COLO829 (cell line): ENCODE results near the gene TTLL7.
A peak's percentile ranks its signal among the peaks of the same experiment; 100 is the strongest.
"Not testable (repeated sequence)": the region's sequence is repeated elsewhere in the genome, so short reads cannot be mapped to it uniquely, and the experiment has no call there.

Experiments used
- DNase-seq: peaks from one replicate; pipeline ENCODE4 v3.0.0; 2012; ENCODE audit warnings: low spot score

The TTLL7 gene

DNA sequence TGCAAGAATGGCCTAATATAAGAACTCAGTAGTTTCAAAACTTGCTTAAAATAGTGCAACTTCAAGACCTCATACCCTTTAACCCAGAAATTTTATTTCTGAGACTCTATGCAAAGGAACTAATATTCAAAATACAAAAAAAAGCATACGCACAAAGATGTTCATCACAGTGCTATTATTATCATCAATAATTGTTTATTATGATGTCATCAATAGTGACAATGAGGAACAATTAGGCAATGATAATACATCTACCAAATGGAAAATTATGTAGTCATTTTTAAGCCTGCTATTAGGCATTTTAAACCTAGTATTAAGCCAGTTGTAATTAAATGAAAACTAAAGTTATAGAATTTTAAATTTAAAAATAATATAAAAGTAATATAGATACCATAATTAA is 3.3 kb downstream of the TTLL7 start:
- DNase-seq = no peak

DNA sequence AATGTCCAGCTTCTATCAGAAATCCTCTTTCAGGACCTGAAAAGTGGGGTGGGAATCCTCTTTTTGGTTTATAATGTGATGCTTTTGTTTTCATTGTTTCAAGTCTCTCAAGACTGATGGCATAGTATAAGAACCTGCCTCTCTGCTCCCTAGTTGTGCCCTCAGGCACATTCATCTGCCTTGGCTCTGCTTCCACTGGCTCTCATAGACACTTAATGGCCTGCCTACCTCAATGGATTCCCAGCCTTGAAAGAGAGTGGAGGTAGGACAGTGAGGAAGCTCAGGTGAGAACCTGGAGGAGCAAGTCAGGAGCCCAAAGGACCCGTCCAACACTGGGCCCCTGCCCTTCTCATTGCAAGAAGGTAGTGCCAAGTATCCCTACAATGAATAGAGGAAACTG is 4.8 kb downstream of the TTLL7 start:
- DNase-seq = no peak

DNA sequence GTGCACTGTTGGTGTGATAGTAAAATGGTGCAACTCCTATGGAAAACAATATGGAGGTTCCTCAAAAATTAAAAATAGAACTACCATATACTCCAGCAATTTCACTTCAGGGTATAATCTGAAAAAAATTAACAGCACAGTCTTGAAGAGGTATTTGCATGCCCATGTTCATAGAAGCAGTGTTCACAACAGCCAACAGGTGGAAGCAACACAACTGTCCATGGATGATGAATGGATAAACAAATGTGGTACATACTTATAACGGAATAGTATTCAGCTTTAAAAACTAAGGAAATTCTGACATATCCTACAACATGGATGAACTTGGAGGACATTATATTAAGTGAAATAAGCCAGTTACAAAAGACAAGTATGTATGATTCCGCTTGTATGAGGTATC is 8.2 kb downstream of the TTLL7 start:
- DNase-seq = no peak

DNA sequence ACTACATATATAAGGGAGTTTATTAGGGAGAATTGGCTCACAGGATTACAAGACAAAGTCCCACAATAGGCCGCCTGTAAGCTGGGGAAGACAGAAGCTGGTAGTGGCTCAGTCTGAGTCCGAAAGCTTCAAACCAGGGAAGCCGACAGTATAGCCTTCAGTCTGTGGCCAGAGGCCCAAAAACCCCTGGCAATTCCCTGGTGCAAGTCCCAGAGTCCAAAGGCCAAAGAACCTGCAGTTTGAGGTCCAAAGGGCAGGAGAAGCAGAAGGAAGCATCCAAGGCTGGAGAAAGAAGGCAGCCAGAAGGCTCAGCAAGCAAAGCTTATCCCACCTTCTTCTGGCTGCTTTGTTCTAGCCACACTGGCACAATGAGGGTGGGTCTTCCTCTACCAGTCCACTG is 13.9 kb downstream of the TTLL7 start:
- no peak for DNase-seq

DNA sequence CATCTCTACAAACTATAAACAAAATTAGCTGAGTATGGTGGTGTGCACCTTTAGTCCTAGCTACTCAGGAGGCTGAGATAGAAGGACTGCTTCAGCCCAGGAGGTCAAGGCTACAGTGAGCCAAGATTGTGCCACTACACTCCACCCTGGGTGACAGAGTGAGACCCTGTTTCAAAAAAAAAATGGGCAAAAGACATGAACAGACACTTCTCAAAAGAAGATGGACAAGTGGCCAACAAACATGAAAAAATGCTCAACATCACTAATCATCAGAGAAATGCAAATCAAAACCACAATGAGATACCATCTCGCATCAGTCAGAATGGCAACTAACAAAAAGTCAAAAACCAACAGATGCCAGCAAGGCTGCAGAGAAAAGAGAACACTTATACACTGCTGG is 15.0 kb downstream of the TTLL7 start:
- not testable (repeated sequence) for DNase-seq

DNA sequence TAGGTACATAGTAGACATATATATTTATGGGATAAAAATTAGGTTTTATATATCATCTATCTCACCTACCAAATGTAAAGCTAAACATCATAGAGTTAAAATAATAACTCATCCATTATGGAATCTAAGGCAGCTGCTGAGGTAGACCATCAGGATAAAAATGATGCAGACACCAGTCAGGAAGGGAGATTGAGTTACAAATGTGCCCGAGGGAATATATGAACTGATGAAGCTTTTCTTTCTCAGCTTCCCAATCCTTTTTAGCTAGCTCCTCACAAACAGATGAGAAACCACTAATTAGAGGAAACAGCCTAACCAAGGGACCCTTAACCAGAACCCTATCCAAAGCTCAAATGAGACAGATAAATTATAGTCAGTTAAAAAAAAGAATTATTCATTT is 20.9 kb downstream of the TTLL7 start:
- no peak for DNase-seq

DNA sequence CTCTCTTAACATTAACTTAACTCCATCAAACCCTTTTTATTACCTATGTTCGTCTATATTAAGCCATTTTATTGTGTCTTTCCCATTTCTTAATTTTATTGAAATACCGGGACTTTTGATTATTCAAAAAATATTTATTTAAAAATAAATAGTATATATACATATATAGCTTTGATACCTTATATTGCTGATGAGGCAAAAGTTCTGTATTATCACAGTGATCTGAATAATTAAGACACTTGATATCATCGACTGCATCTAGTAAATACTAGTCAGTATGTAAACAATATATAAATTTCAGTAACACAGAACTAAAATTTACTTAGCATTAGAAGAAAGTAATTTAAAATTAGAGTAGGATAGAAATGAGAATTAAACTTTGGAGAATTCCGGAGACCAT is 22.0 kb downstream of the TTLL7 start:
- no peak for DNase-seq

DNA sequence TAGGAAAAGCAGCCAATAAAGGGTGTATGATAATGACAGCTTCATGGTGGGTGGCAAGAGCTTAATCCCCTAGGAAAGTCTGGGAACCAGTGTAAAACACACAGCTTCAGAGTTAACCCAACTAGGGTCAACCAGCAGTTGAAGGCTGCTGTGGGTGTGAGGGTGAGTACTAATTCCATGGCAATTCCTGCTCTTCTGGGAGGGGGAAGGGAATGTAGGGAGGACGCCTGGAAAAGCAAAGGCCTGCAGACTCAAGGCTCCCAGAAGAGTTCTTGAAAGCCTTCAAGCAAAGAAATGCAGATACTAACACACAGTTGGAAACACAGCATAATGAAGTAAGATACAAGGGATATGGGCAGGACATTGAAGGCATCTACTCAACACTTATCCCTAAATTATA is 28.1 kb downstream of the TTLL7 start:
- DNase-seq = no peak

DNA sequence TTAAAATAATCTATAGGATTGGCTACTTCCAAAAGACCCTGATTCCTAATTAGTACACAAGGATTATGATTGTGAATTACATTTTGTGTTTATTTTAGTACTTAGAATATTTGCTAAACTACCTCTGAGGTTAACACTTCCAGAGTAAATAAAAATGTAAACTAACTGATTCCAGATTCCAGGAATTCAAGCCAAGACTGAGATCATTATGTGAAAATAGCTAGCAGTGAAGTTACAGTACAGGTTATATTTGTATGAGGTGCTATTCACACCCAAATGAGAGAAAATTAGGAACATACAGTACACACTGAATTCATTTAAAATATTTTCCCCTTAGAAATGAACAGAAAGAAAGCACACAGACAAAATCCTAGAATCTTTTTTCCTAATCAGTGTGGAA is 28.8 kb downstream of the TTLL7 start:
- no peak for DNase-seq

DNA sequence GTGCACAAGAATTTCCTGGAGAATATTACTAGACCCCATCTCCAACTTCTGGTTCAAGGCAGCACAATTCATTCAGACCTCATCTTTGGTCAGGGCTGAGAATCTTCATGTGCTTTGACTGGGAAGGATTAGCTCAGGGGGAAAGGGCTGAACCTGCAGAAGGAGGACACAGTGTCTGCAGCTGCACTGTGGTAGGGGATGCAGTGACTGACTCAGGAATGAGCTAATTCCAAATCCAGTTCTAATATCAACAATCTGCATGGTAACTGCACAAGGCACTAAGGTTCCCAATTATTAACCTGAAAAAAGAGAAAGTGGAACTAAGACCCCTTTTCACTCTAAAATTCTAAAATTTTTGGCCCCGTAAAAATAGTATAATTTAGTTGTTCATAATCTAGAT is 31.6 kb downstream of the TTLL7 start:
- no peak for DNase-seq

DNA sequence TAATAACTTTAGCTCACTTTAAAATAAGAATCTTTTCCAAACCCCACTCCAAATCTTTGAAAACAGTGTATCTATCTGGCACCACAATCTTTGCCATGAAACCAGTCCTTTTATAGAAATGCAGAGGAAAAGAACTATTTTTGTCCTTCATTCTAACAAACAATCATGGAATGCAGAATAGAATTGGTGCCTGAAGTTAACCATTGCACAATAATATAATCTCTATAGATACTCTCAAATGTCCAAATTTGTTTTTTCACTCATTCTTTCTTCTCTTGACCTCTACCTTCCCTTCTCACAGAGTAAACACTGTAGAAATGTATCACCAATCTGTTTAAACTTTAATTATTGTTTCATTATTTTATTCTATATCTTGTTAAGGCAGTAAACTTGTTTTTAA is 34.8 kb downstream of the TTLL7 start:
- no peak for DNase-seq

DNA sequence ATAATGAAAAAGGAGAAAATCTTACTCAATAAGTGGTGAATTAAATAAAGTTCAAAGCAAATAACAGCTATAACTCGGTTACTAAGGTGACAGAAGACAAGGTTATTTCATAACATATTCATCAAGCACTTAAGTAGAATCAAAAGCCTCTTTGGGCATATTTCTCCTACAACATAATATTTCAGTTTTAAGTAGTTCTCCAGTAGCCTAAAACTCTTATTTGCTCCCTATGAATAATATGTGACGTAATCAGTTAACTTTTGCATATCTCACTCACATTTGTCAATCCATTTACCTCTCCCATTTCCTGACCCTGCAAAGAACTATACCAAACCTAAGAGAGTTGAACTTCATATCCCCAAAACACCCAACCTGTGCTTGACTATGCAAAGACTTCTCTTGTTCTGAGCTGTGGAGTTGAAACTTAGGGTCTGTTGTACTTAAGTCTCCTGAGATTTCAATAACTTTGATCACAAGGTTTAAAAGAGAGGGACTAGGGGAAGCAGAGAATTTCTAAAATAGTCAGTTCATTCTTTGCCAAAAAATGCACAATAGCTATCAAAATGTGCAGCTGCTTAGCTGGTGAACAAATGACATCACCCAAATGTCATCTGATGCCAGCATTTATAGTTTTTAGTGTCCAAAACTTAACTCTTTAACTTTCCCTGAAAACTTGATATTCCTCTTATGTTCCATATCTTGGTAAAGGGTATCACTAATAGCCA is 37.2 kb downstream of the TTLL7 start:
- DNase-seq = peak; percentile 7

DNA sequence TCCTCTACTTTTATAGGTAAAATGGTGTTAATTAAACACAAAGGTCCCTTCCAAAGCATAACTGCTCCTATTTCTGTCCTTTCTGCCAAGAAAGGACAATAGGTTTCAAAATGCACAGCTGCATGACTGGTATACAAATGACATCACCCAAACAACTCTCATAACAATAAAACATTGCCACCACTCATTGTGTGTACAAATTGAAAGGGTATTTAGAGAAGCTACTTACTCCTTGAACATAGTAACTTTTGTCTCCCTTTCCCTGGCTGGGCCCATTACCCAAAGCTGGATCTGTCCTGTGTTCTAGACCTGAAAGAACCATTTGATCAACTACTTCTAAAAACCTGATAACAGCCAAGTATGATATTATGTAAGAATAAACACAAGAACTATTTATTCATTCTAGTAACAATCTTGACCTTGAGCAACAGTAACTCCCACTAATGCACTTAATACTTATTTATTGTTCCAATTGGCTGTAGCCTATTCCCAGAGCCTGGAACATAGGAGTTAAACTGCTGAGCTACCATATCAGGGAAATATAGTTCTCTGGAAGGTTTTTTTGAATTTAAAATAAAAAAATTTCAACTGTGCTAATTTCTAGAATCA is 38.2 kb downstream of the TTLL7 start:
- DNase-seq = no peak

DNA sequence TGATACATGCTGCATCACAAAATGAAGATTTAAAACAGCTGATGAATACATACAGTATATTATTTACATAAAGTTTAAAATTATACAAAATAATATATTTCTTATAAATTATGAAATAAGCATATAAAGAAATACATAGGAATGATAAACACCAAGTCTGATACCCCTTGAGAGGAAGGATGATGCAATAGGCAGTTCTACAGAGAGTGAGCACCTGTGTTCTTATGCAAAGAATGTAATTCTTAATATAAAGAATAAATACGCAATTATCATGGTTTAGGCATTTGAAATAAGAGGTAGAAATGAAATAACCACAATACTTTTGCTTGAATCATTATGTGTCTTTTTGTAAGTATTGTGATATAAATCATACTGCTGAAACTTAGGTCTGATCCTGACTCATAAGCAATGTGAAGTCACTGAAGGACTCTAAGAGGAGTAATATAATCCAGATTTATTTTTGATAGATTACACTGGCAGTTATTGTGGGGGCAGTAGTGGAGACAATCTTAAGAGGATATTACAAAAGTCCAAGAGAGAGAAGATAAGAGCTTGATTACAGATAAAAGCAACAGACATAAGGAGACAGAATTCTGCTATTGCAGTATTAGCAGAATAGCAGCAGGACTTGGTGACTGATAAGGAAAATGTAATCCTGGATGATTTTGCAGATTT is 39.0 kb downstream of the TTLL7 start:
- no peak for DNase-seq

DNA sequence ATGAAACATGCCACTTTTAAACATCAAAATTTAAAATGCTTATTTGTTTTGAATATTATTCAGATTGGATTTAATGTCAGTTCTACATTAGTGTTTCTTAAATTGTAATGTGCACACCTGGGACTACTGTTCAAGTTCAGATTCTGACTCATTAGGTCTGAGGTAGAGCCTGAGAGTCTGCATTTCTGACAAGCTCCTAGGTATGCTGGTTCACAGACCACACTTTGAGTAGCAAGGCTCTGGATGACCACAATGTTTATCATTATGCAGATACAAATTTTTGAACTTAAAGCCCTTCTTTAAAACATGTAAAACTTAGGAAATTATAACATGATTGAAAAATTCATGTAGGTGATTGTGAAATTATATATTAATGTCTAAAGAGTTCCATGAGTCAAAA is 40.2 kb downstream of the TTLL7 start:
- no peak for DNase-seq

DNA sequence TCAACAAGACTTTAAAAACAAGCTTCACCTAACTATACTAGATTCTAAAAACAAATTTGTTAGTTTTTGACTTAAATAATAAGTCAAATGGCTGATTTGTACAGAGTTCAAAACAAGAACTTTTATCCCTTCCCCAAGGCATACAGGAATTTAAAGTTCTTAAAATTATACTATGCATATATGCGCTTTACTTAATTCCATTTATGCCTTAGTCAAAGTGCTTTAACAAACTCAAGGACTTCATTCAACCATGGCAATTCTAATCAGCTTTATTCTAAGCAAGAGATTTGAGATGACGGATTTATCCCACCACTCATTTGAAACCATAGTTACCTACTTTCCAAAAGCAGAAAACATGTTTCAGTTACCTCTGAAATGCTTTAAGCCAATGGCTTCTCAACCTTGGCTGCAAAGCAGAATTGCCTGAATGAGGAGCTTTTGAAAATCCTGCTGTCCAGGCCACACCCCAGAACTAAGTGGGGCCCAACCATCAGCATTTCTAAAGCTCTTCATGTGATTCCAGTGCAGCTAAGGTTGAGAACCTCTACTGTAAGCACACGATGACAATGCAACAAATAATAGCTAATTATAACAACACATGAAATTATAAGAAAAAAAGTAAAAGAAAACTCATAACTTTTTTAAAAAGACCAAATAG is 44.6 kb downstream of the TTLL7 start:
- DNase-seq = no peak

DNA sequence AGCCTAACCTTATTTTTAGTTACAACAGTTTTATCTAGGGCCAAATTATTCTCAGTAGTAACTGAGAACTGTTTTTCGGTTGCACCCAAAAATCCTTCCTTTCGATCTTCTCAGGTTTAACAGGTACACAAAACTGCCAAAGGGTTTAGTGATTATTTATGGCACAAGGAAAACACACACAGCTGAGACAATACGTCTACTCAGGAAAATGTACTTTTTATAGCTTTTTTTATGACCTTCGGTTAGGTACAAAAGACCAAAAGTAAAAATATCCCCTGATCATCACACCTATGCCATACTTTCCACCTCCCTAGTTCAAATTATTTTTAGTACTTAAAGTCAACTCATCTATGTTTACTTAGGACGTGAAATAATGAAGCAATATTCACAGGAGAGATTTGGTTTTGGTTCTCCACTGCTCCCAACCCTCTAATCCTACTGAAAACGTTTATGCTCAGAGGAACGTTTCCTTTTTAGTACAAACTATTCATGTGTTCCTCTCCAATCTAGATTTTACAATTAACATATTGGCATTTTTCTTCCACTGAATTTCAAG is 48.7 kb downstream of the TTLL7 start:
- DNase-seq = no peak

DNA sequence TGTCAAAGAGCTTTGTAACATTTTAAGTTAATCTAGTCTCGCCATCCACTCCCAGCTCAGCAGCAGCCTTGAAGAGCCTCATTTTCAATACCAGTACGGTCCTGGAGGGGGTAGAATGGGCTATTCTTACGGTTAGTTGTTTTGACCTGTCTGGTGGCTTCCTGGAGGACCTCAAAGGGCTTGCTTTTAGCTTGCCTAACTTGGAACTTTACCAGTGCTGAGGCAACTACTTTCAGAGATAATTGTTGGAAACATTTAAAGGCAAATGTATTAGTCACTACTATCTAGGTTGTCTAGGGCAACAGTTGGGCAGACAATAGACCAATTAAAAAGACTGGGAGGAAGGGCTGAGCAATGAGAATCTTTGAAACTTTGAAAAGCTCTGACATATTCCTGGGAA is 56.0 kb downstream of the TTLL7 start:
- no peak for DNase-seq

DNA sequence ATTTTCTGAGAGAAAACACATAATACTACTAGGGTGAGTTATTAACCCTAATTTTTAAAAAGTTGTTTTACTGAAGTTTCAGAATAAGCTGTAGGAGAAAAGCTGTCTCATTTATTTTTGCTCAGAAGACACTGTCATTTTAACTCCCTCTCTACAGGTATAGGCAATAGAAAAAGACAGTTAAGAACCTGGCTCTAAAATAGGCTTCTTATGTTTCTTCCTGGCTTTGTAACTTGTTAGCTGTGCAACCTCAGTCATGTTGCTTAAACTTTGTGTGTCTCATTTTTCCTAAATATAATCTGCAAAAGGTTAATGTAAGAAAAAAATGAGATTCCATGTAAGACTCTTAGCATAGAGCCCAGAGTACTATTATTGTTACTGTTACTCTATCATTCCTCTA is 64.4 kb downstream of the TTLL7 start:
- DNase-seq = no peak

DNA sequence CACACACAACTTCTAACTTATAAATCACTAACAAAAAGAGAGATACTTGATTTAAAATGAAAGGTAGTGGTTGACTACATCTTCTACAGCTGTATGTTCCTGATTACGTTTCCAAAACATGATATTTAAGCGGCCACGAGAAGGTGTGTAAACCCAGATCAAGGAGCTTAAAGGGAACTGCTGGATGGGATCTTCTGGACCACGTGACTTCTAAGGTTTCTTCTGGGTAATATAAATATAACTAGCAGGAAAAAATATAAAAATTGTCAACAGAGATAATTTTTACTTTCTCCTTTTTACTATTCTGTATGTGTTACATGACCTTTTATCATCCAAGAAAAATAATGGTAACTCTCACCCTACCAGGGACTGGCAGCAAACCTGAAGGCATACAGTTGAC is 66.2 kb downstream of the TTLL7 start:
- DNase-seq = no peak

DNA sequence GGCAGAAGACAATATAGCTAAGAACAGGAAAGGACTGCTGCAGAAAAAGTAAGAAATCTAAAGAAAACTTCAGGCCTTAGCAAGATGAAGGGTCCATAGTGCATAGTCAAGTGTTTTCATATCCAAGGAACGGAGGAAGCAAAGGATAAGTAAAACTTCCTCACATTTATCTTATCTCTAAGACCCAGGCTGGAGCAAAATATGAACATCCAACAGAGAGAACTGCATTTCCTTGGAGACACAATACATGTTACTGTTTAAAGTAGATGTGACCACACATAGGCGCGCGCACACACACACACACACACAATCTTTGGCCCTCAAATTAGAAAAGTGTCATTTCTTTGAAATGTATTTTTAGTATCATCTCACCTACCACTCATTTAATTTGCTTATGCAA is 66.7 kb downstream of the TTLL7 start:
- DNase-seq = no peak

DNA sequence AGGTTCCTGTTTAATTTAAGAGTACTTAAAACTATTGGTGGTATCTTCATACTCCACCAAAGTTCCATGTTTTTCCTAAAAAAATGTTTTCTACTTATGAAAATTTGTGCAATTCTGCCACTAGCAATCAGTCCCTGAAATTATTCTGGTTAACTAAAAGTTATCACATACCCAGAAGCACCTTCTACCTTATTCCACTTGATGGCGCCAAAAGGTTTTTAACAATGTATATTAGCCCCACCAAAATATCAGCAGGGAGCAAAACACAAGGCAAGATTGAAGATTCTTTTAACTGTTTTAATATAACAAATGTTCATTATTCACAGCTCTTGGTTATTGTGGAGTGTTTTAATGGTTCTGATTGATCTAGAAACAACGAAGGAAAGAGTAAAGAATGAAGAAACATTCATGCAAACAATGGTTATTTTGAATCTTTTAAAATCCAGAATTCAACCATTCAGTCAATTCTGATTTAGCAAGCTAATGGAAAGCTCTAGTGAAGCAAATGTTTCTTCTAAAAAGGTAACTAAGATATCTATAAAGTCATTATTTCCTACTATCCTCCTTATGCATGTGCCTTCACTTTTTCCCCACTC is 67.2 kb downstream of the TTLL7 start:
- peak; percentile 64 for DNase-seq
